NOMO-1 (cell line): Measurements from ENCODE around the gene FMNL2.

Experiments
- DNase-seq, 2 experiments: peaks; one replicate each; lab custom pipeline; 2025; ENCODE audit not compliant: unreplicated experiment in 2 of 2; lab: John Stamatoyannopoulos, UW

The FMNL2 gene

DNA sequence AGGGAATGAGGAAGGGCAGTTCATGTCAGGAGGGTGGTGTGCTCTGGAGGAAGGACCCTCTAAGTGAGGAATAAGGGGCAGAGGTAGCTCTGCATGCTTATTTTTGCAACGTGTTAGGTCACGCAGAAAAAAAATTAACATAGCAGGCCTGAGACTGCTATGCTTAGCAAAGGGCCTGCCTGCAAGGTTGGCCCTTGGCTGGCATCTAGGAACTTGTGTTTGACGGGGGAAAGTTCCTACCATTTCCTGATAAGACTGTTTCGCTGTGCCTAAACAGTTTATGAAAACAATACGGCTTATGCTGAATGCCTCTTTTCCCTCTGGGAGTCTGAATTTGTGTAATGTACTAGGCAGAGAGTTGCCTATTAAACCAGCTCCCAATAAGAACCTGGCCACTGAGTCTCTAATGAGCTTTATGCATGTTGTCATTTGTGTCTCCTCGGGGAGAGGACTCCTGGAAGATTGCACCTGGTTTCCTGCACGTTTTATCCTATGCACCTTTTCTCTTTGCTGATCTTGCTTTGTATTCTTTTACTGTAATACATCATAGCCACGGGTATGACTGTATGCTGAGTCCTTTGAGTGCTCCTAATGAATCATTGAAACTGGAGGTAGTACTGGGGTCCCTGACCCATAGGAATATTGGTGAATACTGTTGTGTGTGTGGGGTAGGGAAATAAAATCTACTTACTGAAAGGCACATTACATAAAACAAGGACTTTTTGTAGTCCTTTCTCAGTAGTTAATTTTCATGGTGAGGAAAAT, 213.3 kb downstream of the FMNL2 start:
- no peak for DNase-seq

DNA sequence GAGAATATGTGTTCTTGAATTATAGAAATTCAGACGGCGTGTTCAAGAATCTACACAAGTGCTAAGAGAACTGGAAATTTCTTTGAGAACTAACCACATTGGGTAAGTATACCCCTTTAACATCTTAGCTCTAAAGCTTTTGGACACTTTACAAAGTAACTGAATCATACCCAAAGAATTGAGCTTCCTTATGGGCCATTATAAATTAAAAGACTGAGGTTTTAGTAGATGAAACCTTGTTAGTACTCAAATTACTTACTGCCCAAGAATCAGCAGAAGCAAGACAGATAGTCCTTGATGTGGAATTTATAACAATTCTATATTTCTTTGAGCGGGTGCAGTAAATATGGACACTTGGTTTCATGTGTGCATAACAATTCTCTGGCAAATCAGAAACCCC, 214.0 kb downstream of the FMNL2 start:
- DNase-seq = no peak

DNA sequence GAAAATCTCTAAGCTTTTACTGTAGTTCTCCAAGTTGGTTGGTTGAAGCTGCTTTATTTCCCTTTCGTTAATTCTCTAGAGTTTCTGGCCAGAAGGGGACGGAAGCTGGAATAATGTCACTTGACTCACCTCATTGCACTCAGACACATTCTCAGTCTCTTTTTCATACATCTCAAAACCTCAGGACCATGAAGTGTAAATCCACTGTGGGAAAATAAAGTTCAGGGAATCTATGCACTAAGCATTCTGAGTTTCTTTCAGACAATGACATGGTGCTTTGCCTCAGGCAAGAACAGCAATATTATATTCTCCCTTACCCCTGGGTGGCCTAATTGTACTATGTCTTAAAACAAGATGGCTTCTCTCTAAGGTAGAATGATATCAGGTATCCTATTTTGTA, 214.4 kb downstream of the FMNL2 start:
- no peak for DNase-seq

- no peak for DNase-seq
Measured at GRCh38 chr2:152550386-152550785, 215.4 kb downstream of the FMNL2 start.

DNA sequence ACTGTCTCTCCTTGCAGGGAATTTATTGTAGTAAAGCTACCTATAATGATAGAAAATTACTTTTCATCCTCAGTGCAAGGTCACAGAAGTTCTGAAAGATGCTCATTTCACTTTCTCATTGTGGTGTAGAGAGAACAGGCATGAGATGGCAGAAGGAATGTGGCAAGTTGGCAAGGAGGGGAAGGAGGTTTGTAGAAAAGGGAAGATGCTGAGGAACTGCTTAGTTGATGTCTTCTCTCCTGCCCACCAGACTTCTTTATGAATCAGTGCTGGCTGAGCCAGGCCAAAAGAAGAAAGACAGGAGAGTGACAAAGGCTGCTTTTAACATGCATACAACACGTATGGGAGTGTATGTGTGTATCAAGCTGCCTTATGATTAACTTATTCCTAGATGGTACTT, 217.9 kb downstream of the FMNL2 start:
- no peak for DNase-seq

GRCh38 chr2:152553518-152553917, 218.5 kb downstream of the FMNL2 start:
- no peak for DNase-seq

- DNase-seq = no peak
Measured at GRCh38 chr2:152555048-152555447, 220.1 kb downstream of the FMNL2 start.

- no peak for DNase-seq
Measured at GRCh38 chr2:152556506-152556905, 221.5 kb downstream of the FMNL2 start.

DNA sequence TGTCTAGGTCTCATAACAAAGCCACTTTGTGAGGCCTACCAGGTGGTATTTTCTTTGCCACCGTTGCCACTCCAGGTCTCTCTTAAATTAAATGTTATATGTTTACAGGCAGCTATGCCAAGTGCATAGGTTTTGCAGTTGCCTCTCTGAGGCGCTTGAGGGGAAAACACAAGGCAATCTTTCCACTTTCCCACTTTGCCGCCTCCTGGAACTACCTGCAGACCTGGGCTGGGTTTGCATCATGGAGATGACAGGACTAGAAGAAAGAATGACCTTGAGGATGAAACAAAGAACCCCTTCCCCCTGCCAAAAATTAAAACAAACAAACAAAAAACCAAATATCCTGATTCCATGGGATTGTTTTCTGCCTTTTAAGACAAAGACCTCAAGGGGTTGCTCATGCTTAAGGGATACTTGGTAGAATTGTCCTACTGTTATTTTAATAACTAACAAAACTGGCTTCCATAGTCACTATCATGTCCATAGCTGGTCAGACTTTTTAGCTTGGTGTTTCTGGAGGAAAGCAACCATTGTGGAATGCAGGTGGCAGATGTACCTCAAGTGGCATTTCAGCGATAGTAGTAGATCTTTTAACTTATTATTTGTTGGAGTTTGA, 222.4 kb downstream of the FMNL2 start:
- DNase-seq = no peak

GRCh38 chr2:152558158-152558984, 223.4 kb downstream of the FMNL2 start:
- DNase-seq = no peak

DNA sequence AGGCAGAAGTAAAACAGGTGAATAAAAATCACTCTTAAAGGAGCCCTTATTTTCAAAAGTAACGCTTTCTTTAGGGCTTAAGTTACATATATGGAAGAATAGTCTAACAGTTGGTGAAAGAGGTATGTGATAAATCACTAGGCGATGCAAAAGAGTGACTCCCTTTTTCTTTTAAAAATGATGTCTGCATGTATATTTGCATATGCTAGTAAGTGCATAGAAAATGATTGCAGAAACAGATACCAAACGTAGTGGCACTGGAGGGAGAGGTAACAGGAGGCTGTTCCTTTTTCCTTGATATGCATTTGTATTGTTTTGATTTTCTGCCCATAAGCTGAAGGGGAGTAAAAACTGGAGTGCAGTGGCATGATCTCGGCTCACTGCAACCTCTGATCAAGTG, 224.0 kb downstream of the FMNL2 start:
- no peak for DNase-seq

DNA sequence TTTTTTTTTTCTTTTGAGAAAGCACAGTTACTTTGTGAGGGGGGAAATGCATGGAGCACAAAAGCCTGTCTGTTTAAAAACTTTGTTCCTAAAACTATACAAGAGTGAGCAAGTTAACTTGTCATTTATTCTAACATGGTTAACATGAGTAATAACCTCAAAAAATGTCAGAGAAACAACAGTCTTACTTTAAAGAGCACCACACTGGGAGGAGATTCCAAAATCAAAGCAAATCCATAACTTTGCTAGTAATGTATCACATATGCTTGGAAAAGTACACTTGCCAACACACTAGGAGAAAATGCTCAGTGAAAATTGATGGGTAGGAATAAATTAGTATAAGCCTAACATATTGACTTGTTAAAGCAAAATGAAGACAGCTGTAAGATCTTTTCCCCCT, 225.2 kb downstream of the FMNL2 start:
- DNase-seq = no peak

DNA sequence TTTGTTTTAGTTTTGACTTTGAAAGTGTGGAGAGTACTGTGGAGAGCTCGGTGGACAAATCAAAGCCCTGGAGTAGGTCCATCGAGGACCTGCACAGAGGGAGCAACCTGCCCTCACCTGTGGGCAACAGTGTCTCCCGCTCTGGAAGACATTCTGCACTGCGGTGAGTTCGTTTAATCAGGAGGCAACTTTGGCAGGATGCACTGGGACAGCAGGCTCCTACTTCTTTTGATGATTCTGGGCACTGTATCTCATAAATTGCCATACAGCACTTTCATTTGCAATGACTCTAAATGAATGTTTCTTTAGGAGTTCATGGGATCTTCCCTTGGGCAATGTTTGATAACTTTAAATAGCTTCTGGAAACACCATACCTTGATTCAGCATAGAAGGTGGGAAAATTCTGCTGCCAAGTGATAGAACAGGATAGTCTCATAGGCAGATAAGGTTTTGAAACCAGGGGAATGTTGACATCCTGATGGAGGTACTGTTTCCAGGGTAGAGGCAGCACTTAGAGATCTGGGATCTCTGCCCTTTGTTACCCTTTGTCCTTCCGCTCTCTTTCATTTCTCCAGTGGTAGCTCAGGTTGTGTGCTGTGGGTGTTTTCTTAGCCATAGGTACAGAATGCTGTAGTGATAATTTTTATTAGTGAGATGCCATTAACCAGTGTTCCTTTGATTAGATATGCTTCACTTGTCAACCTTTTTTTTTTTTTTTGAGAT, 226.1 kb downstream of the FMNL2 start:
- no peak for DNase-seq

DNA sequence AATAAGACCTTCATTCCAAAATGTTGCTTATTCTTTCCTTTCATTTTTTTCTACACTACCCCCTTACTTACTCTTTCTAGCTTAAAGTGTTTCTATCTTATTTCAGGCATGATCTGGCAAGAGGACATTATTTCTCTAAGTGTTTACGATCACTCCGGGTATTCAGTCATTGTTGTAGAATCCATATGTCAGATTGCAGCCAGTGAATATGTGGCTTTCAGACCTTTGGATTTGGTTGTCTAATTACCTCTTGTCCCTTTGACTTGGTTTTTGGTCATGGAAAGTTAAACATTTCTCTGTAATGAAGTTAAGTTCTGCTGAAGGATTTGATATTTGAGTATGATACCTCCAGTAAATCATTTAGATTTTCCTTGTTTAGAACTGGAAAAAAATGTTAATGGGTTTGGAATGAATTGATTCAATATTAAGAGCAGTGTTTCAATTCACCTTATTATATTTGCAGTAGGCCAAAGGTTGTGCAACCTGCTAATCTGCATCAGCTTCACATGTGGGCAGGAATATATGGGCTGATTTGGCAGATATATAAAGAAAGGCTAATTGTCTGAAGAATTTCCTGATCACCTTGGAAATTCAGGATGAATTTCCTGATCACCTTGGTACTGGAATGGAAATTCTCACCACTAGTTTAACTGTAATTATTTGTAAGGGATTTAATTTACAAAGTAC, 227.4 kb downstream of the FMNL2 start:
- no peak for DNase-seq

DNA sequence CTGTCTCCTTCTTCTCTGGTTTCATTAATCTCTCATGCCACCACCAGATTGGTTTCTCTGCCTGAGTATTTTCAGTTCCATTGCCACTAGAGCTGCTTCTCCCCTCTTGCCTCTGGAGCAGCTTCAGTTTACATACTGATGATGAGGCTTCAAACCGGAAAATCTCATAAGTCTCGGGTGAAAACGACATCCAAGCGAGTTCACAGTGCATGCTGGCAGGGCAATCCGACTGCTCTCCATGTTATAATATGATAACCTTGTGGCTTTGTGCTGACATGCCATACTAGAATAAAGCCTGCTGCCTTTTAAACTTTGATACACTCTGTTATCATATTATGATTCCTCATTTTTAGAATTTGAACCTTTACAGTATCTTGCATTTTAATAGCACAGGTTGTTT, 228.8 kb downstream of the FMNL2 start:
- DNase-seq = no peak

- no peak for DNase-seq
Measured at GRCh38 chr2:152564754-152565551, 230.0 kb downstream of the FMNL2 start.

GRCh38 chr2:152565884-152566727, 231.1 kb downstream of the FMNL2 start:
- no peak for DNase-seq

DNA sequence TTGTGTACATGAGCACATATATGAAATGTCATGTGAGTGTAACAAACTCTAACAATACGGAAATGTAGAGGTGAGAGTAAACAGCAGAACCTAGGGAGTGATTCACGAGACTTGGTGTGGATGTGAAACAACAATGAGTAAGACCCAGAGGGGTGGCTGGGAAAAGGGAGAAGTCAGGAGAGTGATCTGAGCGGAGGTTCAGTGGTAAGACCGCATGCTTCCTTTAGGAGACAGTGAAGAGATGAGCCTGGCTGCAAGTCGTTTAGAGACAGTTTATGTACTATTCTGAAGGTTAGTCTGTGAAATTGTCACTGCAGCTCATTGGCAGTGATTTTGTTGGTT, 231.7 kb downstream of the FMNL2 start:
- DNase-seq = no peak

GRCh38 chr2:152568531-152568930, 233.6 kb downstream of the FMNL2 start:
- no peak for DNase-seq
